Measurements from ENCODE around the gene CRADD.
A peak's percentile ranks its signal among the peaks of the same experiment; 100 is the strongest.
"Not testable (repeated sequence)": the region's sequence is repeated elsewhere in the genome, so short reads cannot be mapped to it uniquely, and the experiment has no call there.

The CRADD gene

GRCh38 chr12:93883436-93884154 is 206.4 kb downstream of the CRADD start:
- no peak for DNase-seq

GRCh38 chr12:93884794-93885460 is 207.8 kb downstream of the CRADD start:
- no peak for DNase-seq

DNA sequence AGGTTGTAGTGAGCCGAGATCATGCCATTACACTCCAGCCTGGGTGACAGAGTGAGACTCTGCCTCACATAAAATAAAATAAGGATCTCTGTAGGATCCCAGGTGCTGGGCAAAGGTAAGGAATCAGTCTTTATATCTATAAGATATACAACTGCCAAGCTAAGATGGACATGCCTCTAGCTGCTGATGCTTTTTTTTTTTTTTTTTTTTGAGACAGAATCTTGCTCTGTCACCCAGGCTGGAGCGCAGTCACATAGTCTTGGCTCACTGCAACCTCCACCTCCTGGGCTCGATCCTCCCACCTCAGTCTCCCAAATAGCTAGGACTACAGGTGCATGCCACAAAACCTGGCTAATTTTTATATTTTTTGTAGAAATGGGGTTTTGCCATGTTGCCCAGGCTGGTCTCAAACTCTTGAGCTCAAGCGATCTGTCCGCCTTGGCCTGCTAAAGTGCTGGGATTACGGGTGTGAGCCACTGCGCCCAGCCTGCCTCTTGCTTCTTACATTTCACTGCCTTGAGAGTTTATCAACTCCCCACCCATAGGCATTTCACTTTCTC is 208.9 kb downstream of the CRADD start:
- not testable (repeated sequence) for DNase-seq

DNA sequence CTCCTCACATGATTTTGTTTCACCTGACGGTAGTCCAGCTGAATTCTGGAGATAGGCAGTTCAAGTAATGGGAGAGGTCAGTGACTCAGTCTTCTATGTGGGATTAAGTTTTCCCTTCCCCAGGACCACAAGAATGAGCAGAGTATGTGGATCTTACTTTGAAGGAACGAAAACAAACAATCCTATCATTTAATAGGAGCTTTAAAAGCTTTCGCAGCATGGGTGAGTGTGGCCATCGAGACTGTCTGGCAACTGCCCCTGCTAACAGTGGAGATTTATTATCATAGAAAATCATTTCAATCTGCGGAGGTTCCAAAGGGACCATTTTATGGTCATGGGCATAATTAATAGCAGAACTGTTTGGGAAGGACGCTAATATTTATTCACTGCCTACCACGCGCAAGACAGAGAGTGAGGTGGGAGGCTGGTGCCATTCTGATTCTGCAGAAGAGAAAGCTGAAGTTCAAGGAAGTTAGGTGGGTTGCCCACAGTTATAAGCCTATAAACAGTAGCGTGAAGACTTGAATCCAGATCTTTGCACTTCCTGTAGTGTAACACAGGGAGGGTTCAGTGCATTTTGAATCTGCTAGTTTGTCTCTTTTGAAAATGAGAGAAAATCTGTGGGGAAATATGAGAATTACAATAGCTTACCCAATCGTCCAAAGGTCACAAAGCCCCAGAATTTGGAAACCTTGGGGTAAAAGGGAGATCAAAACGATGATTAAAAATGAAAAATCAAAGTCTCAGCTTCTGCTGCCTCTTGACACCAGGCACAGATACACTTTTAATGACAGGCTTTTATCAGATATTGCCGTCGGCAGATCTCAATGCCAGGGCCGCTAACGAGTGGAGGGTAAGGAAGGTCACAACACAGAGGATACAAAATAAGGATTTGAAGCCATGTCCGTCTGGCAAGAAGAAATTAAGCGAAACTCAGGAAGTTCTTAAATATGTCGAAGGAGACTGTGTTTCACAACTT is 209.6 kb downstream of the CRADD start:
- DNase-seq, result no peak

GRCh38 chr12:93888964-93889363 is 211.8 kb downstream of the CRADD start:
- DNase-seq, result no peak

GRCh38 chr12:93889516-93890212 is 212.5 kb downstream of the CRADD start:
- no peak for DNase-seq

GRCh38 chr12:93892423-93893268 is 215.5 kb downstream of the CRADD start:
- no peak for DNase-seq

DNA sequence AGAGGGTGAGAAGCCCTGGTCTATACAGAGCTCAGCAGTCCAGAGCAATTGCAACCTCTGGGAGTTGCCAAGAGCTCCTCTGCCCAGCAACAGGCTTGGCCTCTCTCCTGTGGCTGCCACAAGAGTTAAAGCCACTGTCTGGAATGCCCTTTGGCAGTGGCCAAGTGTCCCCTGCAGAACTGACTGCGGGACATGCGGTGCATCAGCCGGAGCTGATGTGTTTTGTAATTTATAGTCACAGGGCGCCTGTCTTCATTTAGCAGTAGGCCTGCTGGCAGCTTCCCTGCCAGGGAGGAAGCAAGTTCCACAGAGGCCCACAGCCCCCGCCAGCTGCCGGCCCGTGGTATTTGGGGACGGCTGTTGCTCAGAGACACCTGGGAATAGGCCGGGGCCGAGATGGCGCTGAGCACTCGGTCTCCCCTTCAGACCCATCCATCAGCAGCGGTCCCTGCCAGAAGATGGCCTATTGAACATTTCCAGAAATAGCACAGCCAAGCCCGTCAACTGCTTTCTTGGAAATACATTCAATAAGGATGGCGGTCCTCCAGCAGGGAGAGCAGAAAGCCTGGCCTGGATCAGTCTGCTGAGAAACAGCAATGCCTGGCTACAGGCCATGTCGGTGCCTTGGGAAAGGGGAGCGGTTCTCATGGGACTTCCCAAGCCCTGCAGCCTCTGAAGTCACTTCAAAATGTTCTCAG is 217.4 kb downstream of the CRADD start:
- DNase-seq, result no peak

- DNase-seq, result no peak
These were observed 217.9 kb downstream of the CRADD start for GRCh38 chr12:93895089-93895445.

DNA sequence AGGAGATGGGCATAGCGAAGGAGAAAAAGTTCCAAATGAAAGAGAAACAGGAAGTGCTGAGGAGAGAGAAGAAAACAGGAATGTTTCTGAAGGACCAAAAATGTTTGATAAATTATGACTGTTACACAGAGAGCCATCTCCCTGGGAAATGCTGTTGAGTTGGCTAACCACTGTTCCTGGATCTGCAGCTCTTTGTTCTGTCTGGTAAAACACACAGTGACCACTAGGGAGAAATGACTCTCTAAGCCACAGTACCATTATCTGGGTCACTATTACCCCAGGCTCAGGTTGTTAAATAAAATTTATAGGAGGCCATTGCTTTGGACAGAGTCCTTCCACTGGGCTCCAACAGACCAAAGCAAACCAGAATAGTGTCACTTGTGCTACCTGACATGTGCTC is 219.3 kb downstream of the CRADD start:
- DNase-seq, result peak; percentile 28

DNA sequence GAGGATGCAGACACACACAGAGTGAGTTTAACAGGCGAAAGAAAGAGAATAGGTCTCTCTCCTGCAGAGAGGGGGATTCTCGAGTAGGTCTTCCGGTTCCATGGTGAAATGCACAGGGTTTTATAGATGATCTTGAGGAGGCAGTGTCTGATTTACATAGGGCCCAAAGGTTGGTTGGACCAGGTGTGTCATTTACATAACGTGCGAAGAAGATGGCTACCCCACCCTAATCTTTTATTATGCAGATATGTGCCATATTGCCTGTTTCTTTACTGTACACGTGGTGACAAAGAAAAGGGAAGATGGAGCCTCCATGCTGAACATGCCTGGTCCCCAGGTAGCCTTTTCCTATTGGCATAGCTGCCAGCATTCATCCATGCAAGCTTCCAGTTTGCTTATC is 219.8 kb downstream of the CRADD start:
- DNase-seq, result no peak

DNA sequence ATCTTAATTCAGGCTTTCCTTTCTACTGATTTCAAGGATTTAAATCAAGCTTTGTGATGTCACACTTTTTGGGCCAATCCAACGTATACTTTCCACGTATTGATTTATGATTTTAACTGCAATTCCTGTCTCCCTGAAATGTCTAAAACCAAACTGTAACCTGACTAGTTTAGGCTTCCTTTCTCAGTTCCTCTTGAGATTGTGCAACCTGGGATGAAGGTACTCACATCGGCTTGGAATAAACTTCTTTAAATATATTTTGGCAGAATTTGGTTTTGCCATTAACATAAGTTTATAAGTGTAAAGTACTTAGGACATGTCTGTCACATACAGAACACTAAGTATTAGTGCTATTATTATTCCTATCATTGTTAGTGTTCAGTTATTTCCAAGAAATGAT is 224.6 kb downstream of the CRADD start:
- no peak for DNase-seq

DNA sequence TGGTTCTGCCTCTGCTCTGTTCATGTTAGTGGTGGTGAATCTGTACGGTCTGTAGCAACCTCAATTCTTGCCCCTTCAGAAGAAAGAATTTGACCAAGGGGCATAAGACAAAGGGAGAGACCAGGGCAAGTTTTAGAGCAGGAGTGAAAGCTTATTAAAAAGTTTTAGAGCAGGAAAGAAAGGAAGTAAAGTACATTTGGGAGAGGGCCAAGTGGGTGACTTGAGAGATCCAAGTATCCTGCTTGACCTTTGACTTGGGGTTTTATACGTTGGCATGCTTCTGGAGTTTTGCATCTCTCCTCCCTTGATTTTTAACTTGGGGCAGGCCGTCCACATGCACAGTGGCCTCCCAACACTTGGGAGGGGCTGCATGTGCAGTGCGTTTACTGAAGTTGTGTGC is 225.0 kb downstream of the CRADD start:
- DNase-seq, result no peak

- no peak for DNase-seq
These were observed 225.8 kb downstream of the CRADD start for GRCh38 chr12:93902736-93903562.

- no peak for DNase-seq
These were observed 226.9 kb downstream of the CRADD start for GRCh38 chr12:93904124-93904523.

DNA sequence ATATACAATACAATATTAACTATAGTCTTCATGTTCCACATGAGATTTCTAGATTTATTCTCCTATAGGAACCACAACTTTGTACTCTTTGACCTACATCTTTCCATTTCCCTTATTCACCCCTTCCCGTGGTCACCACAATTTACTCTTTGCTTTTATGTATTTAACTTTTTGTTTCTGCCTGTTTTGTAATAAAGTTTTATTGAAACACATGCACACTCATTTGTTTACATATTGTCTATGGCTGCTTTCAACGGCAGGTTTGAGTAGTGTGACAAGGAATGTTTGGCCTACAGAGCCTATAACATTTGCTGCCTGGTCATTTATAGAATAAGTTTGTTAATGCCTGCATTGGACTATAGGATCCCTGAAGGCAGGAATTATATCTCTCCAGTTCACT is 231.1 kb downstream of the CRADD start:
- DNase-seq, result no peak

DNA sequence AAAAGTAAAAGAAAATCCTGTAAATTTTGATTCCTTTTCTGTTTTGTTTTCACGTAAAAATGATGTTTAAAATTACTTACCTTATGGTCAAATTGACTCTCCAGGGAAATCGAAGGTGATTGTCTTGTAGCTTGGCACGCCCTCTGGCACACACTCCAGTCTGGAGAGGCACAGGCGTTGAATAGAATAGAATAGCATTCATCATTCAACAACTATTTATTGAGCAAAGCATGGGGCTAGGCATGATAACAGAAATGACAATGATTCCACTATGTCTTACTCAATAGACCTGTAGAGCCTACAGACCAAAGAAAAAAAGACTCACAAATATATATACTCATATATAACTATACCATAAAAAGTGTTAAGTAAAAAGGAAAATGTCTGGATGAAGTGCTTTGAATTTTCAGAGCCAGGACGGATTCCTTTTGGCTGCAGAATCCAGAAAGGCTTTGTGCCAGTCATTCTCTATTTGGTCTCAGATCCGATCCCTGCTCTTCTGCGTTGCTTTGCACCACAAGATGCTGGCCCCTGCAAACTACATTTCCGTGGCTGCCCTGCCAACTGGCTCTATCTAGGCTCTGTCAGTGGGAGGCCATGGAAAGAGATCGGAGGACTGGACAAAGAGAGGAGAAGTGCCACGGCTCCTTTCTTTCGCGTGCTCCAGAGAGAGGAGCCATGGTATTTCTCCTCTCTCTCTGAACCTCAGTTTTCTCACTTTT is 231.8 kb downstream of the CRADD start:
- DNase-seq, result no peak

- DNase-seq, result no peak
These were observed 234.2 kb downstream of the CRADD start for GRCh38 chr12:93911396-93911795.

DNA sequence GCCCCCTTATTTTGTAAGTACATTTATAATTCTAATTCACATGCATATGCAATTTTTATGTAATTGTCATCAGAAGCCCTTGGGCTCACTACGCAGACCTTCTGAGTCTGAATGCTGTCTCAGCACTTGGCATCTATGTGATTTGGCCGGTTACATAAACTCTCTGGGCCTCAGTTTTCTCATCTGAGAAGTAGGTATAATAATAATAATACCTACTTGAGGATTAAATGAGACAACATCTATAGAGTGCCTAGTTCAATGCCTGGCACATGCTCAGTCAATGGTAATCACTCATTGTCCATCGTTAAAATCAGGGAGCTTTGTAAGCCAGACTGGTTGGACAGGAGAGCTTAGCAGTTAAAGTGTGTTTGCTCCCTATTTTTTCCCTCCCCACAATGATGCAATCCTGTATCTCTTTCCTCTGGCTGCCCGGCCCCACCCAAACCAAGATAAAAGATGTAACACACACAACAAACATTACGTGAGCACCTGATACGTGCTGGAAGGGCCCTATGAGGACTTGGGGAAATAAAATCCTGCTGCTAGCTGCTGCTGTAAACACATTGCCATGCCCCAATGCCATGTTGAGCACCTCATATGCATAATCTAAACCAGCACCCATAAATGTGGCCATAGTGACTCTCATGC is 235.0 kb downstream of the CRADD start:
- no peak for DNase-seq
